GM19468 (cell line): ENCODE measurements around the gene HPSE2.

Experiments used
- ATAC-seq: cut with Tn5 transposase; IDR thresholded peaks from one replicate; pipeline ENCODE4 v1.9.1; 2021; ENCODE audit warnings: mild to moderate bottlenecking, moderate library complexity, moderate number of reproducible peaks; ENCODE audit not compliant: unreplicated experiment; ENCODE audit errors: extremely low read depth

Gene HPSE2

DNA sequence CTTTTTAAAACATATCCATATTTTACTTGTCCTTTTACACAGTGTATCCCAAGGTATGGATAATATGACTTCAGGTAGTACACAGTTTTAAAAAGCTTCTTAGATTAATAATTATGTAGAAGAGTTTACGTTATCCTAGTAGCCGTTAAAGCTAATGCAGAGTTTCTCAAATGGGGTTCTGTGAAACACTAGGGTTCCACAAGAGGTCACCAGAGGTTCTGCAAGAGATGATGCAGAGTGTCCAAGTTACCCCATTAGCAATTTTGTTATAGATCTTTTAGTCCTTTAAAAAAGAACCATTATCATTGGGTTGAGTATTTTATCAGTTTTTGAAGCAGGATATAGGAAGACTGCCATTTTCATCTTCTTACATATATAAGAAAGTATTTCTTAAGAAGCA lies 490.0 kb downstream of the HPSE2 start:
- no peak for ATAC-seq

DNA sequence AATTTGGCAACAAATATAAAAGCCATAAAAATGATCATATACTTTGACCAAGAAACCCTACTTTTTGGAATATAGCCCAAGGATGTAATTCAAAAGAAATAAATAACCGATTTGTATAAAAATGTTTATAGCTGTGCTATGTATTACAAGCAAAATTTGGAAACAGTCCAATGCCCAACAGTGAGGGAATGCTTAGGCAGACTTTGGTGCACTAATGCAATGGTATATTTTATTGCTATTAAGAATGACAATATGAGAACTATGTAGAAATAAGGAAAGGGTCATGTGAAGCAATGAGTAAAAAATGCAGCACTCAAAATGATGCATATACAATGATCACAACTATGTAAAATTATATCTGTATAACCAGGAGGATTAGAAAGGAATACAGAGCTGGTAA lies 515.1 kb downstream of the HPSE2 start:
- no peak for ATAC-seq

DNA sequence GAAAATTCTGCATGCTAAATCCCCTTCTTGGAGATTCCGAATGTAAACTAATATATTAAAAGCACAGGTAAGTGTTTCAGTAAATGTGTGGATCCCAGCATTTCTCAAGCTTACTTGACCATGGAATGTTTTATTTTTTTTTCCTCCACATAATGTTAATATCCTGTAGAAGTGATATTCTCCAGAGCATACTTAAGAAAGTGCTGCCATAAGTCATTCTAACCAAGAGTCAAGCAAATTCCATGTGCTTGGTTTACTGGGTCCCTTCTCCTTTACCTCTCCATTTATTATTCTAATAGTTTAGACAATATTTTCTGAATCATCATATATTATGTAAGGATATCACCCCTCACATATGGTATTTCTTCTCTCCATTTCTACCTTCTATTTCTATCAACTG lies 522.1 kb downstream of the HPSE2 start:
- no peak for ATAC-seq

GRCh38 chr10:98696516-98696915 lies 539.1 kb downstream of the HPSE2 start:
- no peak for ATAC-seq

- ATAC-seq, result no peak
Measured at GRCh38 chr10:98694883-98695282, 540.8 kb downstream of the HPSE2 start.

GRCh38 chr10:98694014-98694413 lies 541.6 kb downstream of the HPSE2 start:
- no peak for ATAC-seq

GRCh38 chr10:98687685-98688084 lies 548.0 kb downstream of the HPSE2 start:
- ATAC-seq, result no peak

DNA sequence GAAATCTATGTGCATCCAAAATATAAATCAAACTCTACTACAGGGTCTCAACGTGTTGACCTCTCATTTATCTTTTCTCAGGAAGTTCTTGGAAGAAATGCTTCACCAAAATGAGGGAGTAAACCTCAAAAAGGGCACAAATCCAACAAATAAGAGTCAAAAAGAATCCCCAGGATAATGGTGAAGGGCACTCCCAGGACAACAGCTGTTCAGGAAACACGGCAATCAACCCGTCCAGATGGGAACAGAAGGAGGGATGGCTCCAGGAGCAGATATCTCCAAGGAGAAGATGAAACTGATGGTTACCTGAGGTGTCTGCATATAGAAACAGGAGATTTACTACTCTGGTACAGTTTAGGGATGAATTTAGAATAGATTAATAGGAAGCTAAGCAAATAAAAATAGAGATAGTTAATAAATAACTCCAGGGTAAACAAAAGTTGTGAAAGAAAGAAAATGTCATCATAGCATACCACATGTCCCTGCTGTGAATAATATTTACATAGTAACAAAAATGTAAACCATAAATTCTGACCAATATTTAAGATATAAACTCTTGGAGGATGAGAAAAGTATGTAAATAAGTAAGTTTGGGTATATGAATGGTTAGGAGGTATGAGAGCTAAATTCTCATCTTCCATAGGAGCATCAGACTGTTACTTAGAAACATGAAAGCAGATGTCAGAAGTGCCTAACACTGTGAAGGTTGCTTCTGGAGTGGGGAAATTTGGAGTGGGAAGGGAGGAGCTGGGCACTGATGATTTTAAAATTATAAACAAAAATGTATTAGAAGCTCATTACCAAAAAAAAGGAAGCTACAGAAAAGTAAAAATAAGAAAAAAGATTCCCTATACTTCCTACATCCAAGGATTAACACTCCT lies 551.4 kb downstream of the HPSE2 start:
- ATAC-seq, result no peak

DNA sequence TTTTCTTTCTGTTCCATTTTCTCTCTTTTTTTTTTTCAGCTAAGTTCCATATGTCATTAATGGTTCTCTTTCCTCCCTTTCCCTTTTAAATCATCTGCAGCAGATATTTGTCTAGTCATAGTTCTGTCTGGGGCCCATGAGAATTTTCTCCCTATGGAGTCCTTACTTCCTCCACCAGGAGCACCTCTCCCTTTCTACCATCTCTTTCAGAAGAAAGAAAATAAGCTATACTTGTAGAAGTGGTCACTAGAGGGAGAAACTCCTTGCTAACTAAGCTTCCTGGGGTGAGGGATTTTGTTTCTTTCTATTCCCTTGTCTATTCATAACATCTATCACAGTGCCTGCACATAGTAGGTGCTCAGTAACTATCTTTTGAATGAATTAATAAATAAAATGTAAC lies 558.8 kb downstream of the HPSE2 start:
- ATAC-seq, result no peak

DNA sequence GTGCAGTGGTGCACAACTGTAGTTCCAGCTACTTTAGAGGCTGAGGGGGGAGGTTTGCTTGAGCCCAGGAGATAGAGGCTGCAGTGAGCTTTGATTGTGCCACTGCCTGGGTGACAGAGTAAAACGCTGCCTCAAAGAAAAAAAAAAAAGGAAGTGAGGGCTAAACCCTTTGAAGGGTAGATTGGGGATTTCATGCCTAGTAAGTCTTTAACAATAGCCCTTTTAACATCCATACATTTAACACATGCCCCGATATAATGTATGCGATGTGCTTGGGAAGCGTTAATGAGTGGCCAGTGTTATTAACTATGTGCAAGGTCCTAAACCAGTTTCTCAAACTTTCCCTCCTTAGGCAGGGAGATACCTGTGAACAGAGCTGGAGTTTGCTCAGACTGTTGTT lies 559.8 kb downstream of the HPSE2 start:
- no peak for ATAC-seq

DNA sequence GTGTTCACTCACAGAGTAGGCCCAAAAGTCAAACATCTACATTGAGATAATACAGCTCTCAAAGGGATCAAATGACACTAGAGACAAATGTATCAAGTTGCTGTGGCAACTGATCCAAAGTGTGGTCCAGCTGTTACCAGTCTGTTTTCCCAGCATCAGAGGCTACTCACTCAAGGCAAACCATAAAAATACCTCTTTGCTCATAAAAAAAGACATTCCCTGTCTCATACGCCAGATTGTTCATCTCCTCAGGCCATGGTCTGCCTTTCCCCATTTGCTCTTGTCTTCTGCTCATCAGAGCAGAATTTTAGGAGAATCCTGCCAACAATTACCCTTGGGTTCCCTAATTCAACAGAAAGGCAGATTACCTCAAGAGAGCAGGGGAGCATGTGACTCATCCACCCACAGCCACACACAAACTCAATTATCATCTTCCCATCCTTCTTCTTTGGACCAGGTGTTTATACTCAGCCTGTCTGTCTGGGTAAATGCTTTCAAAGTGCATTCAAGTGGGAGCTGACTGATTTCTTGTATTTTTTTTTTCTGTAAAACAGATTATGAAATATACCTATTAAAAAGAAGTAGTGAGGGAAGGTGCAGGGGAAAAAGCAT lies 562.4 kb downstream of the HPSE2 start:
- no peak for ATAC-seq

GRCh38 chr10:98667081-98667480 lies 568.6 kb downstream of the HPSE2 start:
- ATAC-seq, result no peak

GRCh38 chr10:98666276-98666675 lies 569.4 kb downstream of the HPSE2 start:
- ATAC-seq, result no peak

DNA sequence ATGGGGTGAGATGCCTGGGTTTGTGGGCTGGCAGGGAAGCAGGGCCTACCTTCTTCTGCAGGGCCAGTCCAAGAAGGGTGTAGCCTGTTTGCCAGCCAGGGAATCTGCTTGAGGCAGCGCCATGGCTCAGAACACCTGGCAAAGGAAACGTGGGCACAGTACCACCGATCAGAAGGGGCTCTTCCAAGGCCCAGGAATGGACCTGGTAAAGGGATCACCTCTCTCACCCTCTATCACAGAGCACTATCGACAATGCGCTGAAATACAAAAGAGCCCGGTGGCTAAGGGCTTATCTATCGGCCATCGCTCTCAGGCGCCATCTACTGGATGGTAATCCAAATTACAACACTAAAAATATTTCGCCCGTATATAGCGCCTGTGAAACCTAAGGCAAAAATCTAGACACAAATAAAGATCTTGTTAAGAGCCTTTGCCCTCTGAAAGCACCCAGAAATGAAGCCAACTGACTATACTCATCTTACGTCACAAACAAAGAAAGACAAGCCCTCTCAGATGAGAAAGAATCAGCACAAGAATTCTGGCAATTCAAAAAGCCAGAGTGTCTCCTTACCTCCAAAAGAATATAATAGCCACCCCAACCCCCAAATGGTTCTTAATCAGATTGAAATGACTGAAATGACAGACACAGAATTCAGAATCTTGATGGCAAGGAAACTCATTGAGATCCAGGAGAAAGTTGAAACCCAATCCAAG lies 571.2 kb downstream of the HPSE2 start:
- peak; percentile 68 for ATAC-seq

GRCh38 chr10:98659951-98660350 lies 575.7 kb downstream of the HPSE2 start:
- no peak for ATAC-seq

DNA sequence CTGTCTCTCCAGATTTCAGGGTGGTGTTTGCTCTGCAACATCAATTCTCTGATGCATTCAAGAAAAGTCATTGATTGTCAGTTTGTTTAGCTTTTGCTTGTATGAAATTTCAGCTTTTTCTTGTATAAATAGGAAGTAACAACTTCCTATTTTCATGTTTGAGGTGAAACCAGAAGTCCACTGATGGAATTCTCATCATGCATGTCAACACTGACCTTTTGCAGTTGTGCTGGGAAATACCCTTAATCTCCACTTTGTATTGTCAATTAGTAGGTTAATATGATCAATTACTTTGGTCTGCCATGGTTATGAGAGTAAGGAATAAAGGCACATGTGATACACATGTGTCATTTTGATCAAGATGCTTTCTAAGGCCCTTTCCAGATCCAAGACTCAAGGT lies 580.2 kb downstream of the HPSE2 start:
- ATAC-seq, result no peak

DNA sequence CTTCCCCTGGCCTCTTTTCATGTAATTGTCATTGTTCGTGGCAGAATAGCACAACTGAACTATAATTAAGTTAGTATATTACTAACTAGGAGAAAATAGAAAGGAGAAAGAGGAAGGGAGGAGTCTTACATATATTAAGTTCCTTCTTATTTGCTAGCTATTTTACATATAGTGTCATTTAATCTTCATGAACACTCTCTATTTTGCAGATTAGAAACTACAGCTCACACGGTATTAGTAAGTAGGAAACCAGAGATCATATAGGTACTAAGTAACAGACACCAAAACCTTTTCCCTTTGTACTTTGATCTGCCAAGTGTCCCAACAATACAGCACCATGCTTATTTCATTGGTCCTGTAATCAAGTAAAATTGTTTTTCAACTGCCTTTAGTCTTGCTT lies 586.5 kb downstream of the HPSE2 start:
- ATAC-seq, result no peak

DNA sequence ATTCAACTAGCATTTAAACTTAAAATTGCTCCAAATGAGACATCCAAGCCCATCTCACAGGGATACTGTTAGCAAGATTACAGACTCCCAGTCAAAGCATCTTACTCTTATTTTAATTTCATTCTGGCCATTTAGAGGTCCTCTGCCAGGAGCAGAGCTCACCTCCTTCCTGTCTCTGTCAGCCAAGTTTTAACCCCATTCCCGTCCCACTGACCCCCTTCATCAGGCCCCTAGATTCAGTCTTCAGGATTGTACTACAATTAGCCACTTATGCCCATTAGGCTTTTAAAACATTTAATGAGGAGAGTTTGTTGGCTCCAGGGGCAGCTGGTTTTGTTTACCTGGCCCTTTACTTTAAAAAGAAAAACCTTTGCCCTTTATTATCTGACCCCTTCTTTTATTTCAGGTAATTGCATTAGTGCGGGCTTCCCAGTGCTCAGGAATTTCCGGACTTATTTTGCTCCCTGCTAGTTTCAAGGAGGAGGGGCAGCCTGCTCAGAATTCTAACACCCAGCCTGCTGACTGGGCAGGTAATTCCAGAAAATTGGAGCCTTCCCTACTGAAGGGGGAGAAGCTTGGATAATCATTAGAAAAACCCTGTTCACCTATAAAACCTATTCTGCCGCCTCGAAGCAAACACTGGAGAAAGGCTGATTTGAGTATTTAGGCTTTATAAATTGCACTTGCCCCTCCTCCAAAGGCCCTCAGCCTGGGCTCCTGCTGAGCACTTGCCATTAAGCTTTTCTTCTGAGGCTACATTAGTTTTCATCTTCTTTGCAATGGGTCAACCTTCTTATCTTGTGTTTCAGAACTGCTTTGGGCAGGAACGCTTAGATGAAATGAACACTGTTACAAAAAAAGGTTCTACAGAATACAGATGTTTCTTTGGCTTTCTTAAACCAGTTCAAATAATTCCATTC lies 588.4 kb downstream of the HPSE2 start:
- ATAC-seq, result no peak

- no peak for ATAC-seq
Measured at GRCh38 chr10:98644466-98644865, 591.2 kb downstream of the HPSE2 start.

- no peak for ATAC-seq
Measured at GRCh38 chr10:98642281-98642680, 593.4 kb downstream of the HPSE2 start.
